MM.1S (cell line): ENCODE results near the gene RALGAPA2.
A peak's percentile ranks its signal among the peaks of the same experiment; 100 is the strongest.

Experiments used
- DNase-seq: peaks from one replicate; pipeline ENCODE4 v3.0.0-alpha.2; 2015
- H2AFZ ChIP-seq: fragments of 300-600 bp; sonication (generic); 2 replicates; pipeline ENCODE4 v1.6.0; 2016; ENCODE audit warnings: antibody characterized with exemption, low read length
- H3F3A ChIP-seq: fragments of 300-600 bp; sonication (generic); 2 replicates; pipeline ENCODE4 v1.6.1; 2016; ENCODE audit warnings: mild to moderate bottlenecking, antibody characterized with exemption, low read length, moderate library complexity, mixed read lengths; ENCODE audit not compliant: insufficient read depth
- H3K27ac ChIP-seq: fragments of 300-600 bp; sonication (generic); 2 replicates; pipeline ENCODE4 v1.5.1; 2016; ENCODE audit warnings: mild to moderate bottlenecking, low read length
- H3K27me3 ChIP-seq: fragments of 300-600 bp; sonication (generic); replicated peaks from 2 replicates; pipeline ENCODE4 v1.6.0; 2016; ENCODE audit warnings: low read length; ENCODE audit not compliant: insufficient read depth
- H3K36me3 ChIP-seq: fragments of 300-600 bp; sonication (generic); replicated peaks from 2 replicates; pipeline ENCODE4 v1.6.1; 2016; ENCODE audit warnings: mild to moderate bottlenecking, low read length, mixed read lengths; ENCODE audit not compliant: insufficient read depth
- H3K4me1 ChIP-seq: fragments of 300-600 bp; sonication (generic); 2 replicates; pipeline ENCODE4 v1.6.1; 2016; ENCODE audit warnings: low read length, mixed read lengths
- H3K4me2 ChIP-seq: fragments of 300-600 bp; sonication (generic); 2 replicates; pipeline ENCODE4 v1.6.0; 2016; ENCODE audit warnings: low read depth, low read length
- H3K4me3 ChIP-seq: fragments of 300-600 bp; sonication (generic); 2 replicates; pipeline ENCODE4 v1.5.1; 2016; ENCODE audit warnings: low read length, mixed read lengths
- H3K79me2 ChIP-seq: fragments of 300-600 bp; sonication (generic); 2 replicates; pipeline ENCODE4 v1.6.1; 2016; ENCODE audit warnings: mixed run types, low read length, mixed read lengths
- H3K9ac ChIP-seq: fragments of 300-600 bp; sonication (generic); 2 replicates; pipeline ENCODE4 v1.6.1; 2016; ENCODE audit warnings: low read length, mixed read lengths
- H3K9me2 ChIP-seq: fragments of 300-600 bp; sonication (generic); replicated peaks from 2 replicates; pipeline ENCODE4 v1.6.1; 2016; ENCODE audit warnings: mild to moderate bottlenecking, low read length, mixed read lengths; ENCODE audit not compliant: insufficient read depth
- H3K9me3 ChIP-seq: fragments of 300-600 bp; sonication (generic); replicated peaks from 2 replicates; pipeline ENCODE4 v1.6.1; 2016; ENCODE audit warnings: mild to moderate bottlenecking, low read length, mixed read lengths; ENCODE audit not compliant: insufficient read depth
- H4K20me1 ChIP-seq: fragments of 300-600 bp; sonication (generic); 2 replicates; pipeline ENCODE4 v1.6.1; 2016; ENCODE audit warnings: mild to moderate bottlenecking, low read length, moderate library complexity, mixed read lengths; ENCODE audit not compliant: insufficient read depth
- CTCF ChIP-seq: fragments of 300-600 bp; sonication (generic); IDR thresholded peaks from 2 replicates; pipeline ENCODE4 v1.5.1; 2016; ENCODE audit warnings: antibody characterized with exemption, low read length, mixed read lengths
- EZH2 ChIP-seq: fragments of 300-600 bp; sonication (generic); optimal IDR thresholded peaks from 2 replicates; pipeline ENCODE3; 2017; ENCODE audit warnings: low read depth, mild to moderate bottlenecking, antibody characterized with exemption, low read length, mixed read lengths
- EZH2phosphoT487 ChIP-seq: fragments of 300-600 bp; sonication (generic); IDR thresholded peaks from 2 replicates; pipeline ENCODE4 v1.6.1; 2018; ENCODE audit warnings: antibody characterized with exemption, low read length

RALGAPA2 gene

GRCh38 chr20:20720158-20720557 is 7.7 kb upstream of the RALGAPA2 start:
- H3K79me2 ChIP-seq: no peaks in the 10 kb centered on the region
- TF ChIP-seq EZH2phosphoT487 (no peak), EZH2 (no peak), CTCF (no peak)

GRCh38 chr20:20719411-20719810 is 7.0 kb upstream of the RALGAPA2 start:
- H3K27me3 ChIP-seq: no peaks in the 10 kb centered on the region
- no peak overlapping the region for H3K9ac ChIP-seq
- no peaks in the 10 kb centered on the region for H3K9me3 ChIP-seq
- H3F3A ChIP-seq: no peaks in the 10 kb centered on the region
- H3K4me1 ChIP-seq: peaks cover 4% of the 10 kb centered on the region; the same call in 1 of the 2 replicates
- no peak overlapping the region for H2AFZ ChIP-seq
- no peaks in the 10 kb centered on the region for H3K9me2 ChIP-seq
- TF ChIP-seq CTCF (no peak), EZH2phosphoT487 (no peak), EZH2 (no peak)
- H3K79me2 ChIP-seq: no peaks in the 10 kb centered on the region
- no peaks in the 10 kb centered on the region for H3K36me3 ChIP-seq
- no peak overlapping the region for H3K27ac ChIP-seq
- no peak overlapping the region for H3K4me2 ChIP-seq
- no peak for DNase-seq
- H4K20me1 ChIP-seq: no peaks in the 10 kb centered on the region
- no peak overlapping the region for H3K4me3 ChIP-seq

More at GRCh38 chr20:20720158-20720557, 7.7 kb upstream of the RALGAPA2 start:
- no peak for DNase-seq
- H3K27me3 ChIP-seq: no peaks in the 10 kb centered on the region
- no peak overlapping the region for H3K4me3 ChIP-seq
- H2AFZ ChIP-seq: no peak overlapping the region
- no peaks in the 10 kb centered on the region for H3K9me3 ChIP-seq
- no peaks in the 10 kb centered on the region for H3K9me2 ChIP-seq
- H3K4me1 ChIP-seq: peaks cover 4% of the 10 kb centered on the region; the same call in 1 of the 2 replicates
- H3K27ac ChIP-seq: no peak overlapping the region
- no peaks in the 10 kb centered on the region for H3K36me3 ChIP-seq
- H3K4me2 ChIP-seq: no peak overlapping the region
- H3K9ac ChIP-seq: no peak overlapping the region
- H3F3A ChIP-seq: no peaks in the 10 kb centered on the region
- H4K20me1 ChIP-seq: no peaks in the 10 kb centered on the region

- peak overlapping the region; percentile 99 for H2AFZ ChIP-seq
- DNase-seq: no peak
- H3K9me2 ChIP-seq: no peaks in the 10 kb centered on the region
- TF ChIP-seq EZH2: no peak
- no peak for TF ChIP-seq EZH2phosphoT487
- no peak for TF ChIP-seq CTCF
- H3K27ac ChIP-seq: no peak overlapping the region
- H3K79me2 ChIP-seq: no peaks in the 10 kb centered on the region
- no peaks in the 10 kb centered on the region for H3K27me3 ChIP-seq
- H3K4me2 ChIP-seq: peak overlapping the region; percentile 89
- peak overlapping the region; percentile 67; the same call in 1 of the 2 replicates for H3K9ac ChIP-seq
- peak overlapping the region; percentile 81 for H3K4me3 ChIP-seq
- no peaks in the 10 kb centered on the region for H4K20me1 ChIP-seq
- H3F3A ChIP-seq: no peaks in the 10 kb centered on the region; the same call in 1 of the 2 replicates
- H3K9me3 ChIP-seq: no peaks in the 10 kb centered on the region
- peaks cover 4% of the 10 kb centered on the region; the same call in 1 of the 2 replicates for H3K4me1 ChIP-seq
- no peaks in the 10 kb centered on the region for H3K36me3 ChIP-seq
These were observed 861 bp upstream of the RALGAPA2 start for GRCh38 chr20:20713244-20713765.
